Ishikawa (cell line): Measurements from ENCODE around the gene GBF1.
A peak's percentile ranks its signal among the peaks of the same experiment; 100 is the strongest.

Source experiments
- CEBPB ChIP-seq: IDR thresholded peaks from 2 replicates; pipeline ENCODE4 v1.6.1; 2012
- CREB1 ChIP-seq: IDR thresholded peaks from 2 replicates; pipeline ENCODE4 v1.6.1; 2012; ENCODE audit warnings: low read depth
- EGR1 ChIP-seq: IDR thresholded peaks from 2 replicates; pipeline ENCODE4 v1.6.1; 2012
- EP300 ChIP-seq: IDR thresholded peaks from 2 replicates; pipeline ENCODE4 v1.6.1; 2012; ENCODE audit warnings: borderline replicate concordance
- FOXM1 ChIP-seq: IDR thresholded peaks from 2 replicates; pipeline ENCODE4 v1.6.1; 2012; ENCODE audit warnings: low read depth, borderline replicate concordance
- MAX ChIP-seq: IDR thresholded peaks from 2 replicates; pipeline ENCODE4 v1.6.1; 2012
- NFIC ChIP-seq: IDR thresholded peaks from 2 replicates; pipeline ENCODE4 v1.6.1; 2012
- RAD21 ChIP-seq: IDR thresholded peaks from 2 replicates; pipeline ENCODE4 v1.6.1; 2012; ENCODE audit warnings: low read depth
- REST ChIP-seq: IDR thresholded peaks from 2 replicates; pipeline ENCODE4 v1.6.1; 2012; ENCODE audit warnings: low read depth, mild to moderate bottlenecking
- TAF1 ChIP-seq: IDR thresholded peaks from 2 replicates; pipeline ENCODE4 v1.6.1; 2012; ENCODE audit warnings: low read depth, mild to moderate bottlenecking
- TCF12 ChIP-seq: IDR thresholded peaks from 2 replicates; pipeline ENCODE4 v1.6.1; 2012; ENCODE audit warnings: low read depth
- TEAD4 ChIP-seq: IDR thresholded peaks from 2 replicates; pipeline ENCODE4 v1.6.1; 2012
- USF1 ChIP-seq: IDR thresholded peaks from 2 replicates; pipeline ENCODE4 v1.6.1; 2012
- YY1 ChIP-seq: IDR thresholded peaks from 2 replicates; pipeline ENCODE4 v1.6.1; 2012; ENCODE audit warnings: low read depth
- ZBTB7A ChIP-seq: IDR thresholded peaks from 2 replicates; pipeline ENCODE4 v1.6.1; 2012; ENCODE audit warnings: low read depth

Gene GBF1

GRCh38 chr10:102342958-102343357 is 97.6 kb downstream of the GBF1 start:
- TF ChIP-seq EP300: no peak
- no peak for TF ChIP-seq ZBTB7A
- TF ChIP-seq CEBPB: no peak
- no peak for TF ChIP-seq USF1
- no peak for TF ChIP-seq TCF12
- TF ChIP-seq RAD21: no peak
- no peak for TF ChIP-seq CREB1
- no peak for TF ChIP-seq NFIC
- TF ChIP-seq TEAD4: no peak
- no peak for TF ChIP-seq YY1
- no peak for TF ChIP-seq REST
- no peak for TF ChIP-seq EGR1
- no peak for TF ChIP-seq MAX
- TF ChIP-seq FOXM1: no peak
- TF ChIP-seq TAF1: no peak

- TF ChIP-seq RAD21 (no peak), NFIC (no peak), YY1 (no peak), CREB1 (no peak), TEAD4 (no peak), EP300 (no peak), EGR1 (no peak)
These were observed 98.7 kb downstream of the GBF1 start for GRCh38 chr10:102344067-102344466.

- TF ChIP-seq CEBPB: no peak
- TF ChIP-seq USF1: peak; percentile 28; the same call in 1 of the 2 replicates
- TF ChIP-seq RAD21: peak; percentile 78
These were observed 102.0 kb downstream of the GBF1 start for GRCh38 chr10:102347236-102347828.

GRCh38 chr10:102352066-102352715 is 106.9 kb downstream of the GBF1 start:
- no peak for TF ChIP-seq FOXM1
- peak; percentile 89 for TF ChIP-seq RAD21
- no peak for TF ChIP-seq USF1

- TF ChIP-seq EP300 (no peak), MAX (no peak), TAF1 (no peak), CEBPB (no peak), TCF12 (no peak), FOXM1 (no peak), RAD21 (no peak), CREB1 (no peak), YY1 (no peak), EGR1 (no peak), ZBTB7A (no peak), NFIC (no peak), REST (no peak), TEAD4 (no peak), USF1 (no peak)
These were observed 109.1 kb downstream of the GBF1 start for GRCh38 chr10:102354451-102354850.
